HFFc6 (cell line): ENCODE measurements around the gene RNF135. TPM values are rescaled to one million over a fixed set of nuclear protein-coding genes. Genes with fewer than 3 reads are reported as not detected.
A peak's percentile ranks its signal among the peaks of the same experiment; 100 is the strongest.
"Not testable (repeated sequence)": the region's sequence is repeated elsewhere in the genome, so short reads cannot be mapped to it uniquely, and the experiment has no call there.

Experiments
- DNase-seq: peaks from one replicate; pipeline ENCODE4 v3.0.0-alpha.2; 2018
- H3K27ac Mint-ChIP-seq: 2 replicates; pipeline ENCODE4 v1.8.0; 2020; ENCODE audit warnings: mild to moderate bottlenecking, mixed read lengths
- H3K27me3 Mint-ChIP-seq: 2 replicates; pipeline ENCODE4 v1.8.0; 2021; ENCODE audit warnings: mild to moderate bottlenecking, moderate library complexity, mixed read lengths; ENCODE audit not compliant: insufficient read depth
- H3K36me3 Mint-ChIP-seq: 2 replicates; pipeline ENCODE4 v1.8.0; 2021; ENCODE audit warnings: low read depth, mixed read lengths
- H3K4me1 Mint-ChIP-seq: 2 replicates; pipeline ENCODE4 v1.8.0; 2020; ENCODE audit warnings: low read depth, mixed read lengths
- H3K4me3 Mint-ChIP-seq: 2 replicates; pipeline ENCODE4 v1.8.0; 2020; ENCODE audit warnings: mild to moderate bottlenecking, moderate library complexity, mixed read lengths
- H3K9me3 Mint-ChIP-seq: 2 replicates; pipeline ENCODE4 v1.8.0; 2020; ENCODE audit warnings: mild to moderate bottlenecking, mixed read lengths
- total RNA-seq, 6 experiments: library from RNA; stranded (reverse); fragmentation: NEBNext Ultra II Directional; extraction: Animal tissue kit (Norgen Biotek cat#: 25700); gene quantifications; 2 replicates in 1 of 6; 3 replicates in 5 of 6; pipeline ENCODE4 v1.2.3, GENCODE V29; 2021
- TF ChIP-seq, protein P1 (sequence below): fragments of 200-600 bp; sonication (generic); IDR thresholded peaks from 2 replicates; pipeline ENCODE4 v1.5.0; 2021; ENCODE audit warnings: antibody characterized with exemption, mild to moderate bottlenecking

RNF135 gene
- total RNA-seq, 6 experiments from 2014 or later, result 10.4 to 12.1 (median 11.8) TPM

DNA sequence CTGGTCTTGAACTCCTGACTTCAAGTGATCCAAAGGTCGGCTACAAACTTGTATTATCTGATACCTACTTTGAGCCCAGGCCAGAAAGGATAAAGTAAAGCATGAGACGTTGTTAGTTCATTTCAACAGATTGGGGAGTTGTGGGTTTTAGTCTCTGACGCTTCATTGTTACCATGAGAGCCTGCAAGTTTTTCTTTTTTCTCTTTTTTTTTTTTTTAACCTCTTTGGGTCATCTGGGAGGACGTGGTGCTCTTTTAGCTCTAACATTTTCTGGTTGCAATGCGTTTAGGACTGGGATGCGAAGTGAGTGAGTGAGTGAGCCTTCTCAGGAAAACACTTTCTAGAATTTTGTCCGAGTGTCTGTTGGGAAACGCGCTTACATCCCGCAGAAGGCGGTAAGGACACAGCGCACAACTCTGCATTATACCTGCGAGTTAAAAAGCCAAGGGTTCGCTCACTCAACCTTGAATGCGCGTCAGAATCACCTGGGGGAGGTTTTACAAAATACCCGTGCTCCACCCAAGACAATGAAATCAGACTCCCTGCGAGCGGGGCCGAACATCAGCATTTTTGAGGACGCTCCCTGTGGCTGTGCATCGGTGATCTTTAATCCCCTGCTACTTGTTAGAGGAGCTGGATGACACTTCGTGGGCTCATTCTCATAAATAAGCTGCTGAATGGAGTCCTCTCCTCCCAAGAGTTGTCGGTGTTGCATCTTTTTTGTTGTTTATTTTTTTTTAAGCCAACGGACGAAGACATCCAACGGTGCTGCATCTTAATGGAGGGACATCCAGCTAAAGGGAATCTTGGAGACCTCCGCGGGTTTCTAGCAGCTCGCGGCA is 629 bp upstream of the RNF135 start:
- peaks cover 21% of the 10 kb centered on the region for H3K36me3 Mint-ChIP-seq
- H3K27me3 Mint-ChIP-seq, result no peaks in the 10 kb centered on the region
- H3K9me3 Mint-ChIP-seq, result peaks cover 16% of the 10 kb centered on the region
- H3K27ac Mint-ChIP-seq, result peak overlapping the region; percentile 94
- H3K4me1 Mint-ChIP-seq, result peaks cover 32% of the 10 kb centered on the region
- peak overlapping the region; percentile 96 for H3K4me3 Mint-ChIP-seq
- TF ChIP-seq, protein P1, sequence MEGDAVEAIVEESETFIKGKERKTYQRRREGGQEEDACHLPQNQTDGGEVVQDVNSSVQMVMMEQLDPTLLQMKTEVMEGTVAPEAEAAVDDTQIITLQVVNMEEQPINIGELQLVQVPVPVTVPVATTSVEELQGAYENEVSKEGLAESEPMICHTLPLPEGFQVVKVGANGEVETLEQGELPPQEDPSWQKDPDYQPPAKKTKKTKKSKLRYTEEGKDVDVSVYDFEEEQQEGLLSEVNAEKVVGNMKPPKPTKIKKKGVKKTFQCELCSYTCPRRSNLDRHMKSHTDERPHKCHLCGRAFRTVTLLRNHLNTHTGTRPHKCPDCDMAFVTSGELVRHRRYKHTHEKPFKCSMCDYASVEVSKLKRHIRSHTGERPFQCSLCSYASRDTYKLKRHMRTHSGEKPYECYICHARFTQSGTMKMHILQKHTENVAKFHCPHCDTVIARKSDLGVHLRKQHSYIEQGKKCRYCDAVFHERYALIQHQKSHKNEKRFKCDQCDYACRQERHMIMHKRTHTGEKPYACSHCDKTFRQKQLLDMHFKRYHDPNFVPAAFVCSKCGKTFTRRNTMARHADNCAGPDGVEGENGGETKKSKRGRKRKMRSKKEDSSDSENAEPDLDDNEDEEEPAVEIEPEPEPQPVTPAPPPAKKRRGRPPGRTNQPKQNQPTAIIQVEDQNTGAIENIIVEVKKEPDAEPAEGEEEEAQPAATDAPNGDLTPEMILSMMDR, result peak; percentile 47; the same call in 1 of the 2 replicates
- DNase-seq, result peak; percentile 23

DNA sequence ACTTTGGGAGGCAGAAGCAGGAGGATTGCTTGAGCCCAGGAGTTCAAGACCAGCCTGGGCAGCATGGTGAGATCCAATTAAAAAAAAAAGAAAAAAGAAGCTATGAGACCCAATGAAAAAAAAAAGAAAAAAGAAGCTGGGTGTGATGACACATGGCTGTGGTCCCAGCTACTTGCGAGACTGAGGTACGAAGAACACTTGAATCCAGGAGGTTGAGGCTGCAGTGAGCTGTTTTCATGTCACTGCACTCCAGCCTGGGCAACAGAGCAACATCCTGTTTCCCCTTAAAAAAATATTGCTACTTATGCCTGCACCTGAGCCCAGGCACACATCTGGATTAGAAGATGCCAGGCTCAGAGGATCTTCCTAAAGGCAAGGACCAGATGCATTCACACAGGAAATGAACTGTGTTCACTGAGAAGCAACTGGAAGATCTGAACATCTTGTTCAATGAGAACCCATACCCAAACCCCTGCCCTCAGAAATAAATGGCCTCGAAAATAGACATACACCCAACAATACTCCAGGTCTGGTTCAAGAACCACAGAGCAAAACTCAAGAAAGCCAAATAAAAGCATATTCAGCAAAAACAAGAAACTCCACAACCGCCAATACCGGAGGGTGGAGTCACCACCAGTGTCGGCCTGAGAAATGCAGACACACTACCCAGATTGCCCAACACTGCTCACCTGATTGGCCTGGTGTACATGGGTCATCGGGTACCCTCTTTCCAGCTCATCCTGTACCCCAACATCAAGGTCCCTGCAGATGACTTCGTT is 4.4 kb downstream of the RNF135 start:
- H3K36me3 Mint-ChIP-seq, result peaks cover 33% of the 10 kb centered on the region
- H3K27ac Mint-ChIP-seq, result no peak overlapping the region
- peaks cover 24% of the 10 kb centered on the region for H3K4me1 Mint-ChIP-seq
- H3K9me3 Mint-ChIP-seq, result peaks cover 16% of the 10 kb centered on the region
- TF ChIP-seq, protein P1, result no peak
- no peak overlapping the region for H3K4me3 Mint-ChIP-seq
- no peaks in the 10 kb centered on the region; the same call in 1 of the 2 replicates for H3K27me3 Mint-ChIP-seq
- DNase-seq, result no peak

DNA sequence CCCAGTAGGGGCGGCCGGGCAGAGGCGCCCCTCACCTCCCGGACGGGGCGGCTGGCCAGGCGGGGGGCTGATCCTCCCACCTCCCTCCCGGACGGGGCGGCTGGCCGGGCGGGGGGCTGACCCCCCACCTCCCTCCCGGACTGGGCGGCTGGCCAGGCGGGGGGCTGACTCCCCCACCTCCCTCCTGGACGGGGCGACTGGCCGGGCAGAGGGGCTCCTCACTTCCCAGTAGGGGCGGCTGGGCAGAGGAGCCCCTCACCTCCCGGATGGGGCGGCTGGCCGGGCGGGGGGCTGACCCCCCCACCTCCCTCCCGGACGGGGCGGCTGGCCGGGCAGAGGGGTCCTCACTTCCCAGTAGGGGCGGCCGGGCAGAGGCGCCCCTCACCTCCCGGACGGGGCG is 9.1 kb downstream of the RNF135 start:
- peaks cover 19% of the 10 kb centered on the region for H3K36me3 Mint-ChIP-seq
- H3K27ac Mint-ChIP-seq, DNase-seq, H3K4me3 Mint-ChIP-seq, H3K4me1 Mint-ChIP-seq, H3K27me3 Mint-ChIP-seq, H3K9me3 Mint-ChIP-seq: not testable (repeated sequence)

DNA sequence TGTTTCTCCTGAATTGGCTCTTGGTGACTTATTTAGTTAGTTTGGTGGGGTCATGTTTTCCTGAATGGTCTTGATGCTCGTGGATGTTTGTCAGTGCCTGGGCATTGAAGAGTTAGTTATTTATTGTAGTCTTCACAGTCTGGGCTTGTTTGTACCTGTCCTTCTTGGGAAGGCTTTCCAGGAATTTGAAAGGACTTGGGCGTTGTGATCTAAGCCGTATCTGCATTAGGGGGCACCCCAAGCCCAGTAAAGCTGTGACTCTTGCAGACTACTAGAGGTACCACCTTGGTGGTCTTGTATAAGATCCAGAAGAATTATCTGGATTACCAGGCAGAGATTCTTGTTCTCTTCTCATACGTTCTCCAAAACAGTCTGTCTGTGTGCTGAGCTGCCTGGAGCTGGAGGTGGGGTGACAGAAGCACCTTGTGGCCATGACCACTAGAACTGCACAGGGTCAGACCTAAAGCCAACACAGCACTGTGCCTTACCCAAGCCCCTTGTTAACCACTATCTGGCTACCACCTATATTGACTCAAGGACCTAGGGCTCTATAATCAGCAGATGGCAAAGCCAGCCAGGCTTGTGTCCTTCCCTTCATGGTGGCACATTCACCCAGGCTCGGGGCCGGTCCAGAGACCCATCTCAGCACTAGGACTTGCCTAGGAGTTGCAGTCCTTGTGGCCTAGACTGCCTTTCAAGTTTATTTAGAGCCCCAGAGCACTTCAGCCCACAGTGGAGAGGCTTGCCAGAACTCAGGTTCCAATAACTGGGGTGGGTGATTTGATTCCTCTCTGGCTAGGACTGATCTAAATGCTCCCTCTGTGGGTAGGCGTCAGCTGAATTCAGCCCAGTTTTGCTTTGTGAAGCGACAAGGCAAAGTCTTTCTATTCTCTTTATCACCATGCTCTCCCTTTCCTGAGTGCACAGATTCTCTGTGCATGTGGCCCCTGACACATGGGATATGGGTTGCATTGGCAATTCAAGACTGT is 11.0 kb downstream of the RNF135 start:
- no peak overlapping the region for H3K27ac Mint-ChIP-seq
- H3K4me3 Mint-ChIP-seq, result no peak overlapping the region

DNA sequence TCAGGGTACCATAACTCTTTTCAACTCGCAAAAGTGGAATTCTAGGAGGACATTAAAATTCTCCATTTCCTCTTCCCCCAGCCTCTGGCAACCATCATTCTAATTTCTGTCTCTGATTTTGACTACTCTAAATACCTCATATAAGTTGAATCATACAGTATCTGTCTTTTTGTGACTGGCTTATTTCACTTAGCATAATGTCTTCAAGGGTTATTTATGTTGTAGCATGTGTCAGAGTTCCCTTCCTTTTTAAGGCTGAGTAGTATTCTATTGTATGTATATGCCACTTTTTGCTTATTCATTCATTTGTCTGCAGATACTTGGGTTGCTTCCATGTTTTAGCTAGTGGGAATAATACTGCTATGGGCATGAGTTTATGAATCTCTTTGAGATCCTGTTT is 12.0 kb downstream of the RNF135 start:
- Mint-ChIP-seq H3K27me3 (no peaks in the 10 kb centered on the region; the same call in 1 of the 2 replicates), H3K9me3 (no peaks in the 10 kb centered on the region), H3K4me1 (no peaks in the 10 kb centered on the region), H3K36me3 (peaks cover 14% of the 10 kb centered on the region), H3K27ac (no peak overlapping the region), H3K4me3 (no peak overlapping the region)
- DNase-seq, result no peak
- TF ChIP-seq, protein P1, result no peak

More for the DNA sequence above, 11.0 kb downstream of the RNF135 start:
- Mint-ChIP-seq H3K9me3 (no peaks in the 10 kb centered on the region), H3K4me1 (no peaks in the 10 kb centered on the region), H3K36me3 (peaks cover 13% of the 10 kb centered on the region; the same call in 1 of the 2 replicates), H3K27me3 (no peaks in the 10 kb centered on the region; the same call in none of the 2 replicates)
- TF ChIP-seq, protein P1, result no peak
- DNase-seq, result no peak
